Skeletal muscle tissue (tissue), 4 donors: ENCODE results near the gene UGP2. TPM values are rescaled to one million over a fixed set of nuclear protein-coding genes. Genes with fewer than 3 reads are reported as not detected.

ENCODE experiments used
- H3K27ac ChIP-seq: one replicate; pipeline ENCODE4 v1.7.0; 2013; ENCODE audit warnings: mild to moderate bottlenecking, low read depth, low read length, inconsistent platforms
- H3K27me3 ChIP-seq, 3 donors: one replicate each; pipeline ENCODE4 v1.7.0; 2013; ENCODE audit warnings: low read length in 3 of 3; ENCODE audit not compliant: control insufficient read depth in 3 of 3, insufficient read depth in 3 of 3
- H3K36me3 ChIP-seq, 3 donors: one replicate each; pipeline ENCODE4 v1.7.0; 2013; ENCODE audit warnings: low read length in 3 of 3; ENCODE audit not compliant: control insufficient read depth in 3 of 3, insufficient read depth in 3 of 3
- H3K4me1 ChIP-seq, 3 donors: one replicate each; pipeline ENCODE4 v1.7.0; 2013; ENCODE audit warnings: low read length in 3 of 3, mild to moderate bottlenecking in 3 of 3; ENCODE audit not compliant: control insufficient read depth in 3 of 3, insufficient read depth in 3 of 3
- H3K4me3 ChIP-seq, 3 donors: one replicate each; pipeline ENCODE4 v1.7.0; 2013; ENCODE audit warnings: low read length in 3 of 3
- H3K9ac ChIP-seq, 3 donors: one replicate each; pipeline ENCODE4 v1.7.0; 2013; ENCODE audit warnings: low read length in 3 of 3, mild to moderate bottlenecking in 3 of 3, moderate library complexity in 2 of 3, low read depth in 1 of 3
- H3K9me3 ChIP-seq, 3 donors: one replicate each; pipeline ENCODE4 v1.7.0; 2013; ENCODE audit warnings: low read length in 3 of 3; ENCODE audit not compliant: control insufficient read depth in 3 of 3
- total RNA-seq: library from RNA; depleted of rRNA; stranded (reverse); fragments of >200 nt; gene quantifications from one replicate; pipeline ENCODE4 v1.2.3, GENCODE V29; 2014
- donor health status: Osteomylitis.

Gene UGP2
- total RNA-seq, 1 donor from 2014 or later, result 270 TPM

- no peak overlapping the region for H3K4me3 ChIP-seq
- peaks cover 32 to 39% (median 36%) of the 10 kb centered on the region in 3 donors for H3K4me1 ChIP-seq
- peaks cover 5 to 18% (median 12%) of the 10 kb centered on the region in 3 donors for H3K36me3 ChIP-seq
- H3K9me3 ChIP-seq, result no peaks in the 10 kb centered on the region
- H3K27ac ChIP-seq, result peak overlapping the region; percentile 51
- H3K9ac ChIP-seq, result no peak overlapping the region
- no peaks in the 10 kb centered on the region for H3K27me3 ChIP-seq
These were observed 32.8 kb downstream of the UGP2 start for GRCh38 chr2:63874204-63875130.

- Histone ChIP-seq H3K9me3 (no peaks in the 10 kb centered on the region), H3K27ac (peak overlapping the region; percentile 51), H3K4me1 (peaks cover 31 to 37% (median 36%) of the 10 kb centered on the region in 3 donors), H3K36me3 (peaks cover 5 to 18% (median 12%) of the 10 kb centered on the region in 3 donors), H3K27me3 (no peaks in the 10 kb centered on the region), H3K9ac (no peak overlapping the region), H3K4me3 (no peak overlapping the region)
These were observed 33.4 kb downstream of the UGP2 start for GRCh38 chr2:63875131-63875527.

- Histone ChIP-seq H3K9ac (no peak overlapping the region), H3K27ac (peak overlapping the region; percentile 51)
These were observed 34.0 kb downstream of the UGP2 start for GRCh38 chr2:63875559-63876245.

GRCh38 chr2:63876311-63876710 is 34.6 kb downstream of the UGP2 start:
- H3K27ac ChIP-seq, result peak overlapping the region; percentile 51
- H3K4me3 ChIP-seq, result no peak overlapping the region
- no peak overlapping the region for H3K9ac ChIP-seq
- H3K9me3 ChIP-seq, result no peaks in the 10 kb centered on the region
- H3K27me3 ChIP-seq, result no peaks in the 10 kb centered on the region
- H3K36me3 ChIP-seq, result peaks cover 5 to 18% (median 16%) of the 10 kb centered on the region in 3 donors
- peaks cover 33 to 45% (median 37%) of the 10 kb centered on the region in 3 donors for H3K4me1 ChIP-seq

More at GRCh38 chr2:63875559-63876245, 34.0 kb downstream of the UGP2 start:
- H3K4me3 ChIP-seq, result no peak overlapping the region
- H3K4me1 ChIP-seq, result peaks cover 32 to 39% (median 37%) of the 10 kb centered on the region in 3 donors
- peaks cover 5 to 18% (median 15%) of the 10 kb centered on the region in 3 donors for H3K36me3 ChIP-seq
- H3K27me3 ChIP-seq, result no peaks in the 10 kb centered on the region
- H3K9me3 ChIP-seq, result no peaks in the 10 kb centered on the region

GRCh38 chr2:63878486-63878885 is 36.8 kb downstream of the UGP2 start:
- H3K27ac ChIP-seq, result no peak overlapping the region
- peaks cover 4 to 23% (median 22%) of the 10 kb centered on the region in 3 donors for H3K36me3 ChIP-seq
- H3K4me1 ChIP-seq, result peaks cover 26 to 44% (median 26%) of the 10 kb centered on the region in 3 donors
- no peaks in the 10 kb centered on the region for H3K9me3 ChIP-seq
- H3K4me3 ChIP-seq, result no peak overlapping the region
- no peak overlapping the region for H3K9ac ChIP-seq
- no peaks in the 10 kb centered on the region for H3K27me3 ChIP-seq

GRCh38 chr2:63879876-63880433 is 38.3 kb downstream of the UGP2 start:
- H3K4me3 ChIP-seq, result no peak overlapping the region
- no peaks in the 10 kb centered on the region for H3K27me3 ChIP-seq
- H3K36me3 ChIP-seq, result peaks cover 14 to 31% (median 26%) of the 10 kb centered on the region in 3 donors
- H3K27ac ChIP-seq, result no peak overlapping the region
- no peaks in the 10 kb centered on the region for H3K9me3 ChIP-seq
- no peak overlapping the region for H3K9ac ChIP-seq
- peaks cover 13 to 30% (median 16%) of the 10 kb centered on the region in 3 donors for H3K4me1 ChIP-seq

- Histone ChIP-seq H3K4me1 (peaks cover 9 to 23% (median 12%) of the 10 kb centered on the region in 3 donors), H3K36me3 (peaks cover 14 to 33% (median 28%) of the 10 kb centered on the region in 3 donors), H3K27ac (no peak overlapping the region), H3K9ac (no peak overlapping the region), H3K9me3 (no peaks in the 10 kb centered on the region), H3K27me3 (no peaks in the 10 kb centered on the region), H3K4me3 (no peak overlapping the region)
These were observed 38.9 kb downstream of the UGP2 start for GRCh38 chr2:63880625-63881024.

- H3K4me3 ChIP-seq, result no peak overlapping the region
- no peak overlapping the region for H3K9ac ChIP-seq
- H3K9me3 ChIP-seq, result no peaks in the 10 kb centered on the region
- H3K27me3 ChIP-seq, result no peaks in the 10 kb centered on the region
- H3K27ac ChIP-seq, result peak overlapping the region; percentile 17
- H3K4me1 ChIP-seq, result peaks cover 3 to 17% (median 9%) of the 10 kb centered on the region in 3 donors
- H3K36me3 ChIP-seq, result peaks cover 14 to 37% (median 31%) of the 10 kb centered on the region in 3 donors
These were observed 39.5 kb downstream of the UGP2 start for GRCh38 chr2:63881205-63881604.

GRCh38 chr2:63882395-63883105 is 40.9 kb downstream of the UGP2 start:
- no peaks in the 10 kb centered on the region for H3K9me3 ChIP-seq
- no peak overlapping the region for H3K27ac ChIP-seq
- H3K4me3 ChIP-seq, result no peak overlapping the region
- H3K36me3 ChIP-seq, result peaks cover 20 to 45% (median 39%) of the 10 kb centered on the region in 3 donors
- H3K4me1 ChIP-seq, result peaks cover 6 to 18% (median 18%) of the 10 kb centered on the region in 3 donors
- H3K9ac ChIP-seq, result no peak overlapping the region
- no peaks in the 10 kb centered on the region for H3K27me3 ChIP-seq
